Endothelial cell of umbilical vein (primary cell): ENCODE results near the gene KIF20A. TPM values are rescaled to one million over a fixed set of nuclear protein-coding genes. Genes with fewer than 3 reads are reported as not detected.
"Not testable (repeated sequence)": the region's sequence is repeated elsewhere in the genome, so short reads cannot be mapped to it uniquely, and the experiment has no call there.

Experiments
- BruUV-seq: library from RNA; stranded (reverse); fragments of 400-500 nt; replicated peaks from 2 replicates; lab custom pipeline; 2021; lab: Mats Ljungman, UMichigan
- CTCF ChIA-PET: fragments of 300-600, 350-600 bp; sonication (Branson Sonifier 250); formaldehyde crosslinking; loops from one replicate; lab custom pipeline; 2021; ENCODE audit warnings: antibody characterized with exemption, inconsistent platforms; lab: Charles Lee
- POLR2A ChIA-PET: fragments of 300-600, 350-600 bp; sonication (Branson Sonifier 250); formaldehyde crosslinking; loops from one replicate; lab custom pipeline; 2021; ENCODE audit warnings: antibody characterized with exemption, inconsistent platforms; lab: Charles Lee
- DNase-seq: peaks from one replicate; pipeline ENCODE4 v3.0.0-alpha.2; 2011; ENCODE audit warnings: low read depth, low spot score
- FAIRE-seq: peaks from 2 replicates; lab custom pipeline; 2011; peaks lifted over from hg19 to GRCh38; lab: Jason Lieb, UNC
- H2AFZ ChIP-seq: 2 replicates; pipeline ENCODE4 v1.6.0; 2012; ENCODE audit warnings: low read depth, low read length, control low read depth, inconsistent platforms
- H3K27ac ChIP-seq: 2 replicates; pipeline ENCODE4 v1.5.1; 2011; ENCODE audit warnings: low read depth, mild to moderate bottlenecking, control low read depth, low read length, moderate library complexity; ENCODE audit not compliant: insufficient read depth
- H3K27me3 ChIP-seq, 2 experiments: 2 replicates each; pipeline versions ENCODE4 v1.6.0 to v1.6.1; 2011; ENCODE audit warnings: low read length in 2 of 2, mixed read lengths in 1 of 2; ENCODE audit not compliant: control insufficient read depth in 2 of 2, insufficient read depth in 2 of 2
- H3K36me3 ChIP-seq, 2 experiments: 2 replicates in 1 of 2; 3 replicates in 1 of 2; pipeline ENCODE4 v1.5.1; 2011; ENCODE audit warnings: low read length in 2 of 2, mild to moderate bottlenecking in 1 of 2, moderate library complexity in 1 of 2; ENCODE audit not compliant: control insufficient read depth in 2 of 2, insufficient read depth in 2 of 2; ENCODE audit errors: extremely low read depth in 1 of 2
- H3K4me1 ChIP-seq: 3 replicates; pipeline ENCODE4 v1.5.1; 2011; ENCODE audit warnings: mild to moderate bottlenecking, low read length; ENCODE audit not compliant: control insufficient read depth, insufficient read depth; ENCODE audit errors: extremely low read depth
- H3K4me2 ChIP-seq: 2 replicates; pipeline ENCODE4 v1.6.1; 2011; ENCODE audit warnings: low read length, control low read depth, mixed read lengths; ENCODE audit not compliant: insufficient read depth
- H3K4me3 ChIP-seq, 3 experiments: fragments of 200-600 bp in 1 of 3; sonication (generic), shearing (Covaris generic) in 1 of 3; replicated peaks in 1 of 3; 2 replicates each; pipeline ENCODE4 v1.5.1; 2011 to 2016; ENCODE audit warnings: control low read depth in 3 of 3, low read length in 3 of 3, mild to moderate bottlenecking in 2 of 3, inconsistent platforms in 1 of 3, low read depth in 1 of 3, moderate library complexity in 1 of 3; ENCODE audit not compliant: insufficient read depth in 1 of 3
- H3K79me2 ChIP-seq: 2 replicates; pipeline ENCODE4 v1.6.0; 2012; ENCODE audit warnings: low read length, inconsistent platforms; ENCODE audit not compliant: control insufficient read depth, insufficient read depth
- H3K9ac ChIP-seq: replicated peaks from 2 replicates; pipeline ENCODE3; 2011; ENCODE audit warnings: low read length, control low read depth; ENCODE audit not compliant: insufficient read depth; ENCODE audit errors: extremely low read depth
- H3K9me1 ChIP-seq: replicated peaks from 3 replicates; pipeline ENCODE4 v1.6.0; 2011; ENCODE audit warnings: mild to moderate bottlenecking, low read length; ENCODE audit not compliant: control insufficient read depth, insufficient read depth; ENCODE audit errors: extremely low read depth
- H3K9me3 ChIP-seq: replicated peaks from 2 replicates; pipeline ENCODE4 v1.5.1; 2012; ENCODE audit warnings: low read length, inconsistent platforms; ENCODE audit not compliant: control insufficient read depth, insufficient read depth
- H4K20me1 ChIP-seq: replicated peaks from 2 replicates; pipeline ENCODE3; 2011; ENCODE audit warnings: mild to moderate bottlenecking, low read length; ENCODE audit not compliant: control insufficient read depth, insufficient read depth; ENCODE audit errors: extremely low read depth
- CTCF ChIP-seq, 2 donors: IDR thresholded peaks; 1 replicate in 1 of 2; 2 replicates in 1 of 2; pipeline ENCODE4 v1.5.1; 2011; ENCODE audit warnings: low read length in 2 of 2, mild to moderate bottlenecking in 2 of 2, moderate library complexity in 2 of 2, control low read depth in 1 of 2, inconsistent platforms in 1 of 2, low read depth in 1 of 2; ENCODE audit not compliant: insufficient read depth in 1 of 2; ENCODE audit errors: extremely low read depth in 1 of 2
- EZH2 ChIP-seq: IDR thresholded peaks from 2 replicates; pipeline ENCODE4 v1.6.1; 2012; ENCODE audit warnings: borderline replicate concordance, low read depth, mild to moderate bottlenecking, moderate library complexity, low read length, inconsistent platforms; ENCODE audit not compliant: severe bottlenecking
- FOS ChIP-seq: IDR thresholded peaks from 2 replicates; pipeline ENCODE4 v1.6.1; 2011; ENCODE audit warnings: mild to moderate bottlenecking, low read length, moderate library complexity, borderline replicate concordance; ENCODE audit not compliant: insufficient read depth
- GATA2 ChIP-seq: IDR thresholded peaks from 2 replicates; pipeline ENCODE4 v1.7.0; 2011; ENCODE audit warnings: low read depth, mild to moderate bottlenecking, moderate library complexity, mixed read lengths, low read length; ENCODE audit not compliant: insufficient read length, insufficient read depth
- JUN ChIP-seq: IDR thresholded peaks from 2 replicates; pipeline ENCODE4 v1.6.1; 2011; ENCODE audit warnings: borderline replicate concordance, low read depth; ENCODE audit not compliant: insufficient read length, insufficient read depth
- MAX ChIP-seq: IDR thresholded peaks from 2 replicates; pipeline ENCODE4 v1.6.1; 2011; ENCODE audit not compliant: insufficient read depth, insufficient read length
- MYC ChIP-seq: IDR thresholded peaks from one replicate; pipeline ENCODE4 v1.6.1; 2011; ENCODE audit warnings: mild to moderate bottlenecking, low read depth, low read length
- POLR2A ChIP-seq: IDR thresholded peaks from 2 replicates; pipeline ENCODE4 v1.6.1; 2012; ENCODE audit warnings: low read depth, mild to moderate bottlenecking, control low read depth, low read length
- POLR2AphosphoS5 ChIP-seq: IDR thresholded peaks from 2 replicates; pipeline ENCODE4 v1.6.1; 2012; ENCODE audit warnings: low read depth, mild to moderate bottlenecking, control low read depth, low read length, moderate library complexity; ENCODE audit not compliant: insufficient read depth
- dilution Hi-C: fragments of 300-500 bp; cut with MboI; formaldehyde crosslinking; loops from one replicate; pipeline ENCODE4 v1.15.0; 2019; ENCODE audit warnings: low sequenced_read_pairs; ENCODE audit not compliant: extremely low pct_ligation_motif_present
- intact Hi-C: fragments of 100-400 bp; cut with micrococcal nuclease; formaldehyde crosslinking; loops from one replicate; pipeline ENCODE4 v1.10.0; 2022
- polyA plus RNA-seq, 4 experiments: library from polyadenylated mRNA; depleted of rRNA in 3 of 4; stranded (reverse) in 3 of 4; unstranded in 1 of 4; fragments of >200 nt; gene quantifications; 2 replicates each; pipeline versions ENCODE4 v1.2.1 to v1.2.3, GENCODE V29; 2011 to 2012; ENCODE audit warnings: missing spikeins in 1 of 4
- total RNA-seq: library from RNA; stranded (reverse); gene quantifications from 2 replicates; pipeline ENCODE4 v1.2.3, GENCODE V29; 2021

Gene KIF20A
- total and polyA plus RNA-seq, 2 donors (not counting 3 experiments of a cell fraction or from before 2014, with no cell fraction given), result 38.7 to 78.1 TPM

- H3K9me3 ChIP-seq, result no peaks in the 10 kb centered on the region
- no peak overlapping the region for H3K4me2 ChIP-seq
- no TSS peak for BruUV-seq
- ChIA-PET CTCF (interaction anchor here (0.9 kb wide), 1 partner anchor 12 kb away, joined by 3 read pairs; no protein-coding TSS in a partner anchor), POLR2A (no interaction called here)
- H3K36me3 ChIP-seq, result peaks cover 20 to 28% of the 10 kb centered on the region in 2 experiments
- dilution Hi-C loops, result no loop called here
- H3K27me3 ChIP-seq, result no peaks in the 10 kb centered on the region
- no peak overlapping the region for H2AFZ ChIP-seq
- no peaks in the 10 kb centered on the region for H4K20me1 ChIP-seq
- no peaks in the 10 kb centered on the region for H3K4me1 ChIP-seq
- no peaks in the 10 kb centered on the region for H3K79me2 ChIP-seq
- intact Hi-C loops, result no loop called here
- H3K4me3 ChIP-seq, result no peak overlapping the region
- TF ChIP-seq POLR2A (no peak), MYC (no peak), MAX (no peak), CTCF (IDR thresholded peaks at IDR 0.05; ENCODE audit: extremely low read depth in 1 of 2, insufficient read depth in 1 of 2, low read depth in 1 of 2, low read length in 2 of 2) (no peak), EZH2 (no peak), FOS (no peak), POLR2AphosphoS5 (no peak), JUN (no peak), GATA2 (no peak)
- no peak for DNase-seq
- no peaks in the 10 kb centered on the region for H3K9me1 ChIP-seq
- no peak overlapping the region for H3K9ac ChIP-seq
- FAIRE-seq, result no peak
- H3K27ac ChIP-seq, result no peak overlapping the region
Measured at GRCh38 chr5:138192826-138193225, 13.9 kb downstream of the KIF20A start.

GRCh38 chr5:138193859-138194258 lies 14.9 kb downstream of the KIF20A start:
- H3K4me3 ChIP-seq, H3K79me2 ChIP-seq, H2AFZ ChIP-seq, dilution Hi-C loops, DNase-seq, FAIRE-seq, H3K4me1 ChIP-seq, H3K4me2 ChIP-seq, H3K9ac ChIP-seq, H3K27ac ChIP-seq, intact Hi-C loops, CTCF ChIA-PET, H4K20me1 ChIP-seq, H3K27me3 ChIP-seq, POLR2A ChIA-PET, H3K9me1 ChIP-seq, H3K9me3 ChIP-seq, BruUV-seq: not testable (repeated sequence)
- H3K36me3 ChIP-seq, result peaks cover 16 to 23% of the 10 kb centered on the region in 2 experiments
